Spleen (tissue), 7 donors: Measurements from ENCODE around the gene KL.

Experiments
- CTCF ChIP-seq, 11 experiments: fragments of 200-600 bp in 7 of 11; fragments of 450-650 bp in 4 of 11; sonication (generic) in 4 of 11; IDR thresholded peaks in 8 of 11; conservative IDR thresholded peaks in 3 of 11; 1 replicate in 7 of 11; 2 replicates in 4 of 11; pipeline versions ENCODE4 v1.4.0 to v1.8.0; 2016 to 2021; ENCODE audit warnings: antibody characterized with exemption in 11 of 11, inconsistent platforms in 4 of 11, mild to moderate bottlenecking in 1 of 11
- POLR2A ChIP-seq, 3 donors: fragments of 450-650 bp; IDR thresholded peaks; one replicate each; pipeline ENCODE4 v1.5.1; 2017; ENCODE audit warnings: antibody characterized with exemption in 3 of 3, mild to moderate bottlenecking in 1 of 3
- POLR2AphosphoS5 ChIP-seq, 3 donors: sonication (generic); formaldehyde crosslinking; IDR thresholded peaks; one replicate each; pipeline ENCODE4 v1.5.1; 2017; ENCODE audit warnings: antibody characterized with exemption in 3 of 3
- donor health status: DM: no; HTN: no; CAD: no; lungs with moderate emphysema.
- donor health status: DM: no; HTN: no; CAD: no.
- donor health status: DM: no; HTN: no; CAD: no.

GRCh38 chr13:33110713-33111413, 94.6 kb downstream of the KL start:
- TF ChIP-seq POLR2AphosphoS5 (IDR thresholded peaks at IDR 0.05) (no peak), CTCF (IDR thresholded peaks at IDR 0.05 in 8 of 11, conservative IDR thresholded peaks at IDR 0.05 in 3 of 11) (no peak), POLR2A (IDR thresholded peaks at IDR 0.05) (no peak)
